GM19193 (cell line): ENCODE results near the gene PNMA8A.

Experiments used
- POLR2A ChIP-seq: IDR thresholded peaks from 4 replicates; pipeline ENCODE4 v1.6.1; 2011; ENCODE audit not compliant: insufficient read depth, insufficient read length; ENCODE audit errors: extremely low read depth

Gene PNMA8A

DNA sequence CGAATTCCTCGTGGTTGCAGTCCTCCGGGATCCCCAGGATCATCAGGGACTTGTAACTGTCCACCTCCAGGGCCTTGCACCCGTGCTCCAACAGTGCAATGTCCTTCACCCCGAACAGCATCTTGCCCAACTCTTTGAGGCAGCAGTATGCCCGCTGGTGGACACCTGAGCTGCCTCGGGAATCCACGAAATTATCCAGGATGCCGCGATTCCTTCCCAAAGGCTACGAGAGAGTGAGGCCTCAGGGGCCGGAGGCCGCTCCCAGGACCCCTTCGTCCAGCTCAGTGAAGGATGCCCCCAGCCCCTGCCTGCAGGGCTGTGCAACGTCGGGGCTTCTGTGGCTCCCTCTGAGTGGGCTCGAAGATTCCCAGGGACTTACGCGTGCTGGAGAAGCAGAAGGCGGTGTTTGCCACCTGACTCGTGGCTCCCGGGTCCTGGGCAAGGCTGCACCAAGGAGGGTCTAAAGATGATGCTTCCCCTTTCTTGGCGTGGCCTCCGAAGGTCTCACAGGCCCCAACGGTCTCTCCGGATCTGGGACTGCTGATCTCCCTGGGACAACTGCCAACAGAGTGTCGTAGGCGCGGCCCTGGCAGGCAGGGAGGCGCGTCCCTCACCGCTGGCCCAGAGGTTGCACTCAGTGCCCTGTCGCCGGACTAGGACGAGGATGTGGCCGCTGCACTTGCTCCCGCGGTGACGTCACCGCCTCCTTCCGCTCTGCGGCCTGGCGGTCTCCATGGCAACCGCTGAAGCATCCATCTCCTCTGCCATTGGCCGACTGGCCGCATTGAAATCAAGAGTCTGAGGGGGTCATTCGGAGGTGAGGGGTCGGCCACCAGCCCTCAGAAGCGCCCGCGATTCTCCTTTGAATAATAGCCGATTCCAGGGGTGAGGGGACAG is 42.9 kb downstream of the PNMA8A start, which contains the start of gene PNMA8C:
PNMA8C (minus strand) TSS at position 698 of the 897 bp plus-strand sequence; CDS start at position 121, 577 bp downstream.
- no peak for TF ChIP-seq POLR2A

DNA sequence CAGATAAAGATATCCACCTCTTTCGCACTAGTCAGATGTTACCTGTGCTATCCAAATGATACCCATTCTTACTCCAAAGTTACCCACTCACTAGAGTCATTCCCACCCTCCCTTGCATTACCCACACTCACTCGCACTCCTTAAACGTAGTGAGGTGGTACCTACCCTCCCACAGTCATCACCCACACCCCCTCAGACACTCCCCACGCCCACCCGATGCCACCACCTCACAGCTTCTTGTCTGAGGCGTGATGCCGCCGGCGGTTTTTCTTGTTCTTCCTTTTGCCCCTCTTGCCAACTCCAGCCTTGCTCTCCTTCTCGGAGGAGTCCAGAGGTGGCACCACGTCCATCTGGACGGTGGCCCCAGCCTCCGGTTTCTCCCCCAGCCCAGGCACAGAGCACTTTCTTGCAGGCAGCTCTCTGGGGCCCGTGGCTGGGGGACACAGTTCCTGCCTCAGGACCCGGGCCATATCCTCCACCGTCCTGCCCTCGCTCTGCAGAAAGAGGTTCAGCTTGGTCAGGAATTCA is 43.8 kb downstream of the PNMA8A start:
- TF ChIP-seq POLR2A, result no peak

DNA sequence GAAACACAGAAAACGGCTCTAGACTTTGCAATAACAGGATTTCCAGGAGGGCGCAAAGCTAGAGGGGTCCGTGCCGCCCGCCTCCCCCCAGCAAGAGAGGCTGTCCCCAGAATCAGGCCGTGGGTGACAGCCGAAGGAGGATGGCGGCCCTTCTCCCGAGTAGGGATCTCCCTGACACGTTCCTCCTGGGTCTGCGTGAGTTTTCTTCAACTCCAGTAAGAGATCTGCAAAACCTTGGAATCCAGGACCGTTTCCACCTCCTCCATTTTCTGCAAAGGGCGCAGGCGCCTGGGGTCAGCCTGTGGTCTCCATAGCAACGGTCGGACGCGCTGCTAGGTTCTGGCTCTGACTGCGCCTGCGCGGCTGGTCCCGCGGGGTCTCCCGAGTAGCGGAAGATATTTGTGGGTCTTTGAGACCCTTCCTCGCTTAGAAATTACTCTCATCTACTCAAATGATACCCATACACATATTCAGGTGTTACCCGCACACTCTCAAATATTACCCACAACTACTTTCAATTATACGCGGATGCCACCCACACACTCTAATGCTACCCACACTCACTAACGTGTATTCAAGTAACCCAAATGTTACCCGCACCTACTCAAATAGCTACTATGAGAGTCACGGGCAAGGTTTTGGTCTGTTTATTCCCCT is 44.7 kb downstream of the PNMA8A start:
- TF ChIP-seq POLR2A, result no peak

GRCh38 chr19:46426035-46426505 is 45.3 kb downstream of the PNMA8A start:
- no peak for TF ChIP-seq POLR2A

DNA sequence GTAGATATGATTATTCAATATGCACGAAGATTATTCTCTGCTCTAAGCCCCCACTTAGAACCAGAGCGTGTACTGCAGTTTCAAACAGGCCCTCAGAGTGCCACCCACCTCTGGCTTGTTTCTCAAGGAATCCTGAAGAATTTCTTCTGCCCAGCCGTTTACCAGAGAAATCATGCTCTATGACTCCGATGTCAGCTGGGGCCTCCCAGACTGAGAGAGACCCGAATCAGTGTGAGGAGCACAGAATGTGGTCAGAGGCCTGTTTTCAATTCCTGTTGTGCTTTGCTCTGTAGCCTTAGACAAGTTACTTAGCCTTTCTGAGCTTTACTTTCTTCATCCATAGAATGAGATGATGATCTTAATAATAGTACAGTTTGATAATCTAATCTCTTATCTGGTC is 48.2 kb downstream of the PNMA8A start:
- no peak for TF ChIP-seq POLR2A

GRCh38 chr19:46422344-46422743 is 49.0 kb downstream of the PNMA8A start:
- no peak for TF ChIP-seq POLR2A

GRCh38 chr19:46420056-46420455 is 51.3 kb downstream of the PNMA8A start:
- no peak for TF ChIP-seq POLR2A
